NCI-H69 (cell line): ENCODE results near the gene DNAJC19.

Experiments
- DNase-seq: peaks from one replicate; lab custom pipeline; 2025; lab: John Stamatoyannopoulos, UW

DNAJC19 gene

GRCh38 chr3:180961087-180961486 is 28.4 kb downstream of the DNAJC19 start:
- no peak for DNase-seq

GRCh38 chr3:180959691-180960090 is 29.8 kb downstream of the DNAJC19 start:
- no peak for DNase-seq

- DNase-seq: no peak
Observed at GRCh38 chr3:180947761-180948390, 41.7 kb downstream of the DNAJC19 start.

- no peak for DNase-seq
Observed at GRCh38 chr3:180940826-180941225, 48.7 kb downstream of the DNAJC19 start.

- DNase-seq: no peak
Observed at GRCh38 chr3:180934638-180935037, 54.9 kb downstream of the DNAJC19 start.
